Stimulated activated naive CD8-positive, alpha-beta T cell treated with anti-CD3 and anti-CD28 coated beads, Interleukin-15, Interleukin-2, amounts not matched to agents 100 U/mL and 50 U/mL, for 24 hours (primary cell): ENCODE data around the gene UBE2H.
"Not testable (repeated sequence)": the region's sequence is repeated elsewhere in the genome, so short reads cannot be mapped to it uniquely, and the experiment has no call there.

ENCODE experiments used
- ATAC-seq: fragments of 150-1000 bp; cut with Tn5 transposase; one replicate; pipeline ENCODE4 v1.10.0; 2021
- DNase-seq: peaks from one replicate; pipeline ENCODE4 v3.0.0; 2021

UBE2H gene

DNA sequence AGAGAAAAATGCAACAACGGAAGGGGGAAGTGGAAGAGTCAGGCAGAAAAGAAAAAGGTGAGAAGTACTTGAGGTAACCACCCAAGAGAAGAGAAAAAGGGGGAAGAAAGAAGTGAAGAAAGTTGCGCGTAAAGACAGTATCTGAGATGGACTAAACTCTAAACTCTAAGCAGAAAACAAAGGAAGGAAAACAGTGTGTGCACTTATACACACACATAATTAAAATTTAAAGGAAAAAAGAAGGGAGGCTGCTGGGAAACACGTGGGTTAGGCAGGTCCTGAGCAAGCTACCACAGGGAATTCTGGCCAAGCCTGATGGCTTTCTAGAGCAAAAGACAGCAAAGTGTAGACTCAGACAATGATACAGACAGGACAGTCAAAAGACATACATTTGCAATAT, 78.0 kb downstream of the UBE2H start:
- ATAC-seq, result no peak
- no peak for DNase-seq

DNA sequence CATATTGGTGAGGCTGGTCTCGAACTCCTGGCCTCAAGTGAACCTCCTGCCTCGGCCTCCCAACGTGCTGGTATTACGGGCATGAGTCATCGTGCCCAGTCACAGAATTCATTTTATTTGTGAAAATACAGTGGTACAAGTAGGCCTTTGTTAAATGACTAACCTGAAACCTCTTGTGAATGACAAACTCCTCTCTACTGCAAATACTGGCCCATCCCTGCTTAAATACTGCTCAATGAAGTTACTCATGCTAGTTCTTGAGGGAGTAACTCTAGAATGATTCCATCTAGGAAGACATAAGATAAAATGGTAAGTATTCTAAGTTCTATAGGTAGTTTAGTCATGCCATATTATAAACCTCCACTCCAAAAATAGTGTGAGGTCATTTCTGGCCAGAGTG, 80.7 kb downstream of the UBE2H start:
- DNase-seq, result no peak
- peak; percentile 55 for ATAC-seq

DNA sequence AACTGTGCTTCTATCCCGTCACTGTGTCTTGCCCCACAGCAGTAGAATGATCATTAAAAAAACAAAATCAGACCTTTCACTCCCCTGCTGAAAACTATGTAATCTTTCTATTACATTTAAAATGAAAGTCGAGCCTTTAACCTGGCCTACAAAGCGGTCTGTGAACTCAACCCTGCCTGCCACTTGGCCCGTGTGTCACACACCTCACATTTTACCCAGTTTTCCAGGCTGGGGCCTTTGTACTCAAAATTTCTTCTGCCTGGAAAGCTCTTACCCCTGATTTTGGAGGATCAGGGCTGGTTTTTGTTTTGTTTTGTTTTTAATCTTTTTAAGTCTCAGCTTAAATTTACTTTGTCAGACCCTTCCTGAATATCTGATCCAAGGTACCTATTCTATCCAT, 82.1 kb downstream of the UBE2H start:
- ATAC-seq, result no peak
- DNase-seq, result no peak

DNA sequence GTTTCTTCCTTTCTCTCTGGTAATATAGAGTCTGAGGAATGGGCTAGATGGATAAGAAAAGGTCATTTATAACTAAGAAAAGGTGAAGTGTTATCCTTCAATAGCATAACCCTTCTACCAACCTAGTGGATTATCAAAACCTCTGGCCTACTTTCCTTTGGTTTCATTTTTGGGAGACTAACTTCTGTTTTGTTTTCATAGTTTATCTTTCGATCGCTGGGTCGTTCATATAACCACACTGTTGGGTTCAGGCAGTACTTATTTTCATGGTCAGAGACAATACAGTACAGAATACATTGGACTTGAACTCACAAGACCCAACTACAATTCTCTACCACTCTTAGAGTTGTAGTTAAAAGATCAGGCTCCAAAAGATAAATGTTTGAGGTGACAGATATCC, 86.5 kb downstream of the UBE2H start:
- ATAC-seq (no peak), DNase-seq (no peak)

DNA sequence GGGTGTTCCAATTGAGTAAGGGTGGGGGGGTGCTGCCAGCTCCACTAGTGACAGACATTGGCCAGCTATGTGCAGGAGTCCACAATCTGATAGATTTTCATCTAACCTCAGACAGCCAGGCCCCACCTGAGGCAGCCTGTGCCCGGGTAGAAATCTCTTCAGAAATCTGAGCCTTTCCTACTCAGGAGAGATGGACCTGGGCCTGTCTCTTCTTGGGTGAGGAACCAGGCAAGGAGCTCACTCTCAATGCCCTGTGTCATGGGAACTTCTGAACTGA, 86.9 kb downstream of the UBE2H start:
- no peak for DNase-seq
- ATAC-seq, result no peak

DNA sequence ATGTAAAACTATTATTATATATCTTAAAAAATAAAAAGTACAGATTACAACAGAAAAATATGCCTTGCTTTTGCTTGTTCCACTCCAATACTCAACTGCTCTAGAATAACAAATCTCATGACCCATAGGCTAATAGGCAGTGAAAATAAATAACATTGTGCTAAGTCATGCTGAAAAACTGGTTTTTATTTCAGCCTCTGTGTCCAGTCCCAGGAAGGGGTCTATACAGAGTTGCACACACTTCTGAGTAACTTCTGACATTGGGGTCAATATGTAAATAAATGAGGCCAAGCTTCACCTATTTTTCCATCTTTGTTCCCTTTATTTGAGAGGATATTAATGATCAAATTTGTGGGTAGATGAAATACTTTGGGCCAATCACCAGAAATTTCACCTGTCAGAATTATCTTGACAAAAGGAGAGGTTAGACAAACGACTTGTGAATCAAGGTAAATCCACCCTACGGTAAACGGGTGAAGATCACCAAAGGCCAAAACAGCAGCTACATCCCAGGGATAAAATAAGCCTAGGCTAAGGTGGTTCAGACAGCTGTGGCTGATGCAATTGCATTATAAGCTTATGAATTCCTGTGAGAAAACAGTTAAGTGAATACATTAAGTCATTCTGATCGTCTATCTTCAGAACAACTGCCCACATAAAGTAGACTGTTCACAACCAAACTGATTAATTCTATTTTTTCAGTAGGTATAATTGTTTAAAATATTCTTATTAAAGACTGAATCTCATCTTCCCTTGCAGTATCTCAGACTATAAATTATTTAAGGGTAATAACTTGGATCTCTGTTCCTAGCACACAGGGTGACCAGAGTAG, 87.5 kb downstream of the UBE2H start:
- ATAC-seq, result no peak

DNA sequence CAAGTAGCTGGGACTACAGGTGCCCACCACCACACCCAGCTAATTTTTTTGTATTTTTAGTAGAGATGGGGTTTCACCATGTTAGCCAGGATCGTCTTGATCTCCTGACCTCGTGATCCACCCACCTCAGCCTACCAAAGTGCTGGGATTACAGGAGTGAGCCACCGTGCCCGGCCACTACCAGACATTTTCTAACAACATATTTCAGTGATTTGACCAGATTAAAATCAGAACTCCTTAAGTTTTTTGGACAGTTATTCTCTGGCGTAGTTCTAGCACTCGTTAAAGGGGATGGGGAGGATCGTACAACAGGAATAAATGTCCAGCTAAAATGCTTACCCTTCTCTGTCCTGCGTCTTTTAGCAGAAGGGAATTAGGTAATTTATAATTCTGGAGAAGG, 88.1 kb downstream of the UBE2H start:
- not testable (repeated sequence) for DNase-seq, ATAC-seq

More for the DNA sequence above, 87.5 kb downstream of the UBE2H start:
- DNase-seq, result no peak

DNA sequence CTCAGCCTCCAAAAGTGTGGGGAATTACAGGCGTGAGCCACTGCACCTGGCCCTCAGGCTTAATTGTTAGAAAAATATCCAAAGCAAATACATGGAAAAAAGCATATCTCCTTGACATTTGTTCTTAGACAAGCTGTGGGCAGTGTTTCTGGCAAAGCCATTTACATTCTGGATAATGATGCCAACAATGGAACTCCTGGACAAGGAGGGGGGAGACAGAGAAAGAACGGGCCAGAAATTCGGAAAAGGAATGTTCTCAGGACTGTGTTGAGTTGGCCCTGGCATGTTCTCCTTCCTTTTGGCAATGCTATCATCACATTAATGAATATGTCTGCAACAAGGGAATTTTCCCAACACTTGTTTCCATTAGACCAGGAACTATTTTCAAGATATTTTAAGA, 88.7 kb downstream of the UBE2H start:
- no peak for DNase-seq
- no peak for ATAC-seq

DNA sequence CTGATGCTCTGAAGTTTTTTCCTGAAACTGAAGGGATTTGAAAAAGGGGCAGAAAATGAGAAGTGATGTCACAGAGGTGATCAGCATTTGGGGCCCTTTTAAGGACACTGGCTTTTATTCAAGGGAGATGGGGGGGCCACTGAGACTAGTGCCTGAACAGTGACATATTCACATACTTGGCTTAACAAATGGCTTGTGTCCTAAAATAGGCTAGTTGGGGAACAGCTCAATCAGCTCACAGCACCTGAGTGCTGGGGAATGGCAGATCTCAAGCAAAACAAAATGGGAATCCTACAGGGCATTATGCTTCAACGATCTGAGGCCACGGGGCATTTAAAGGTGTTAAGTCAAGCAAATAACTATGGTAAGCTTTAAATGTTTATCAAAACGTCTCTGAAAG, 90.1 kb downstream of the UBE2H start:
- DNase-seq (no peak), ATAC-seq (no peak)

DNA sequence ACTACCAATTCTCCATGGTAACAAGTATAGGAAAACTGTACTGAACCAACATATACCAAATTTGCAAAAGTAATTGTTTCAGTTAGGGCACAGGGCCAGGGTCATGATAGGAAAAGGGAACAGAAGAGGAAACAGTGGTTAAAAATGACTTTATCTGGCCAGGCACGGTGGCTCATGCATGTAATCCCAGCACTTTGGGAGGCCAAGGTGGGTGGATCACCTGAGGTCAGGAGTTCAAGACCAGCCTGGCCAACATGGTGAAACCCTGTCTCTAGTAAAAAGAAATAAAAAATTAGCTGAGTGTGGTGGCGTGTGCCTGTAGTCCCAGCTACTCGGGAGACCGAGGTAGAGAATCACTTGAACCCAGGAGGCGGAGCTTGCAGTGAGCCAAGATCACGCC, 92.0 kb downstream of the UBE2H start:
- not testable (repeated sequence) for ATAC-seq, DNase-seq

DNA sequence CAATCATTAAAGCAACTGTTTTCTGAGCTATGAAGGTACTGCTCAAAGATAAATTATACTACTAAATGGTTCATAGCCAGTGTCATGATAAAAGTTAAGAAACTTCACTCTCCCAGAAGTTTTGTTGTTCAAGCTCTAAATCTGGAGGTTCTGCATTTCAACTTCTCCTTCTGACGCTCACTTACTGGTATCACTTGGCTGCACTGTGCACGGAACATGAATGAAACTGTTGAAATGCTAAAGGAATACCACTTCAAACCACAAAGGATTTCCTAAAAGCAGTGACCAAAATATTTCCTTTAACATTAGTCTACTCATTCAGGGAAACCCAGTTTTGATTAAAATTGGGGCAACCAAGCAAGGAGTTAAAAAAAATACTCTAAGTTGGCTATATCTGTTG, 93.6 kb downstream of the UBE2H start:
- DNase-seq (no peak), ATAC-seq (peak; percentile 19)

DNA sequence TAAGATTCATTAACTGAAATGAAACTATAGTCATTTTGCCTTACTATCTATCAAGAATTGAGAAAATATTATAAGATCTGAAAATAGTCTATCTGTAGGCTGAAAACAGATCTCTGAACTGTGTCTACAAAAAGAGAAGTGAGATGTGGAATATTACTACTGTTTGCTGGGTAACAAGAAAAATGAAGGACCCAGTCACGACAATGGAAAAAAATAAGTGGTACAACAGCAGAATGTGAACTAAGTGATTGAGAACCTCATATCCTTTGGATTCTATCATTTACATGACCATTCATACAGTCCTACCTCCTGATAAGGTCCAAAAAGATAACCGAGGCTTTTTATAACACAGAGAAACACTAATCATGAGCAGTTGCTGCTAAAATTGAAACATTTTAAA, 94.3 kb downstream of the UBE2H start:
- ATAC-seq (no peak), DNase-seq (no peak)

DNA sequence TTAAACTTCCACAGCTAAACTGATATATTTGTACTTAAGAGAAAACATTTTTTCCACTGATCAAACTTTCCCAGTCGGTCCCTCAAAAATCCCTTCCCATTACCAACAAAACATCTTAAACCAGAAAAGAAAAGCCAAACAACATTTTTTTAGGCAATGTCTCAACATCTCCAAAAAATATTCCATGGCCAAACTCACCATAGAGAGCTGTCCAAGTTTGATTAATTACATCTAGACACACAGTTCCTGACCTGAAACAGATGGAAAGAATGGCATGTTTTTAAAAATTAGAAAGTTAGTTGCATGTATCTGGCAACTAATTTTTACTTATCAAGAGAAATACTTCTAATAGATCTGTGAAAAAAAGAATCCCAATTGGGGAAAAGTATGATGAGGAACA, 95.4 kb downstream of the UBE2H start:
- DNase-seq (no peak), ATAC-seq (no peak)

DNA sequence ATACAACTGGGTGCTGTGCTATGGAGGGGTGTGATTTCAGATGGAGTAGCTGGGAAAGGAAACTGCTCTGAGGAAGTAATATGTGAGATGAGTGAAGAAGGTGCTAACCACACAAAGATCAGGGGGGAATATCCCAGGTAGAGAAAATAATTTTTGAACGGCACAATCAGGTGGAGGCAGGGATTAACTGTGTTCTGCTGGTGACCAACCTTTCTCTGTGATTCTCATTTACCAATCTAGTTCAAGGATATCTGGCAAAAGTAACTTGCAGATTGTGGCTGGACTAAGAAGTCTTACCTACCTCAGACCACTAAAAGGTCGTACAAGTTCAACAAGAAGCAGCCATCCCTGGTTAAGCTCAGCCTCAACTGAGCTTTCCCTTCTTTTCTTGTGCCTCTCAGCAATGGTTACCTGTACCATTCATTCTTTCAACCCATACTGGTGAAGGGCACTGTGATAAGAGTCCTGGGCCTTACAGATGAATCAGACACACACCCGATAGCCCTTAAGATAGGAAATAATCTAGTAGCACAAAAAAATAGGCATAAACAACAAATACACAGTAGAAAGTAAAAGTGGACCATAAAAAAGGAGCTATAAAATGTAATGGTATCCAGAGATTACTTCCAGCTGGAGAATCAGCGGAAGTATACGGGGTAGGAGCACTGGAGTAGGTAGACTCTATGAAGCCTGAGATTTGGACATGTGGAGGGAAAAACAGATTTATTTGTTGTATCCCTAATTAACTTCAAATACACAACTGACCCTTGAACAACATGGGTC, 96.6 kb downstream of the UBE2H start:
- DNase-seq (no peak), ATAC-seq (peak; percentile 14)

DNA sequence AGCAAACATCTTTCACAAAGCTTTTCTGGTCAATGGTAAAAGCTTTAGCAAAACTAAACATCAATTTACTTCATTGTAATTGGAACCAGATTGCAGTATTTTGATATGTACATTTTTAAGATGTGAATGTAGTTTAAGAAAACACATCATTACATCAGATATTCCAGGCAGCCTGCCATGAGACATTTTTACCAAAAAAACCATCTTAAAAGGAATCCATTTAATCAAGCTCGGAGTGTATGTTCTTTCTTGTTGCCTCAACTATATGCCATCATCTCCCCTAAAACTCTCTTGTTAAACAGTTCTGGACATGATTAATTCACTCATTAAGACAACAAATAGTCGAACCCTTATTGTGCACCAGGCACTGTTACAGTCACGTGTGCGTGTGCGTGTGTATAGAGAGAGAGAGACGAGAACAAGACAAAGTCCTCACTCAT, 97.5 kb downstream of the UBE2H start:
- ATAC-seq (no peak), DNase-seq (no peak)

DNA sequence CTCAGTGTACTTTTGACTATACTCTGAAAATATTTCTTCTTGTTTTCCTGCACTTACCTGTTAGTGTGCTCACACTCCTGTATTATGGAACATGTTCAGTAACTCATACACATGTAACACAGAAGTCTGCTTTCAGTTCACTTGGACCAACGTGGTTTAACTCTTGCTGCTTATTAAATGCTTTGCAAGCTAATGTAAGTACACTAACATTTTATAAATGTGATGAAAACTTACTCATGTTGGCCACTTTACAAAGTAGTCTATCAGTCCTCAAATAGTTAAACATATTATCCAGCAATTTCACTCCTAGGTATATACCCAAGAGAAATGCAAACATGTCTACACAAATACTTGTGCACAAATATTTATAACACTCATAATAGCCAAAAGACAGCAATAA, 98.4 kb downstream of the UBE2H start:
- no peak for ATAC-seq
- DNase-seq, result no peak

DNA sequence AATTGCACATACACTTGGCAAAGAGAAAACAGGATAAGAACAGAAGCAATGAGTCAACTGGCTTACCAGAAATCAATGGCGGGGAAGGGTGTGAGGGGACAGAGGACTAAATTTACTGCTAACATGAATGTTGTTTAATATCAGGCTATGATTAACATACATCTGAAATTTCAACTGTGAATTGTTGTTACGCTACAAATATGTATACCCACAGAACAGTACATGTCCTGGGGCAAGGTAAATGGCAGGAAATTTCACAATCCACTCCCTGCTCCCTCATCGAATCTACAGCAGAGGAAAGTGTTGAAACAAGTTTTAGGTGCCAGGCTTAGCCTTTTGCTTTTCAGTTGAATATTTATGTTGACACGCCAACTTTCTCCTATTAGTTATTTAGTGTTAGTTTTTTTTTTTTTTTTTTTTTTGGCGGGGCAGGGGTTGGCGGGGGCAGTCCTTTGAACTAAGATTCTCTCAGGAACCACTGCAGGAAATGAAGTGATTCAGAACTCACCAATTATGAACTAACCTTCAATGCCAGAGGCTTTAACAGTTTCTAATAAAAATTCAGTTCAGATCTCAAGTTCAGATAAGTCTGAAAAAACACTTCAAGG, 99.0 kb downstream of the UBE2H start:
- ATAC-seq (no peak), DNase-seq (no peak)

DNA sequence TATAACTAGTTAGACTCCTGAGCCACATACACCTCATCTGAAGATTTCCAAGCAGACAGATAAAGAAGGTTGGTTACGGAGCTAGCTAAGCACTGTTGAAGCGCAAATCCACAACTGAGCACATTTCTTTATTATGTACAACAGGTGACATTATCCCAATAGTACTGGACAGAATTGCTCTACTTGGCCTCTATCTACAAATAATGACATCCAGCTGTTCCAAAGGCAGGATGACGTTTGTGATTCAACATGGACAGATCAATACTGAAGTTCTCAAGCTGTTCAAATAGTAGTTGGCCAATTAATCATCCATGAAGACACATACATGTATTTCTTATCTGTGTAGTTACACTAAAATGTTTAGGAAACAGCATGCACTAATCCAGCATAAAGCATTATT, 101.0 kb downstream of the UBE2H start:
- ATAC-seq (no peak), DNase-seq (no peak)

DNA sequence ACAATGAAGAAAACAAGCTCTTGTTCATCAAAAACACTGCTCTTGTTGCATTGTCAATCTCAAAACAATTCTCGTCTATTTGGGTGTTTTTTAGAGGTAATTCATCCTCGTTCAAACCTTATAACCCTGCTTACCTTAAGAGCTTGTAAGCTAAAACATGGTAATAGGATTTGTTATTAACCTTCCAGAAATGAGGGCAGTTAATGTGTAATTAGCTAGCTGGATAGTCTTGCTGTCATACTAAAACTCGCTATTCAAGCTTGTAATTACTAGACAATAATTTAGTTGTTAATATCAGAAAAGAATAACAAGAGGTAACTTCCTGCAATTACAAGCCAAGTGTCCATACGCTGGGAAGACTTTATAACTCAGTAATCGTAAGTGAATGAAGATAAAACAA, 101.6 kb downstream of the UBE2H start:
- ATAC-seq (no peak), DNase-seq (no peak)

DNA sequence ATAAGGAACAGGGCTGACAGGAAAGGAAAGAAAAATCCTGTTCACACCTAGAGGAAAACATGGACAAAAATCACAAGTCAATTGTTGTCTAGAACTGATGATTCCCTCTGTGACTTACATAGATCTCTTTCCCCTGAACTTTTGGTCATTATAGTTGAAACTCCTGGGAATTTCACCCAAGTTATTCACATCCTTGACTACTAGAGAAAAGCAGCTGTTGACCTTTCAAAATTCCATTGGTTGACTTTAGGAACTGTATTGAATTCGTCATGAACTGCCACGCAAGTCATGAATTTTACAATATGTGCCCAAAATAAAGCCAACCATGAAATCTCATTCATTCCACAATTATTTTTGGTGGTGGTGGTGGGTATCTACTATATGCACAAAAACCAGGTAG, 104.3 kb downstream of the UBE2H start:
- ATAC-seq (no peak), DNase-seq (no peak)

DNA sequence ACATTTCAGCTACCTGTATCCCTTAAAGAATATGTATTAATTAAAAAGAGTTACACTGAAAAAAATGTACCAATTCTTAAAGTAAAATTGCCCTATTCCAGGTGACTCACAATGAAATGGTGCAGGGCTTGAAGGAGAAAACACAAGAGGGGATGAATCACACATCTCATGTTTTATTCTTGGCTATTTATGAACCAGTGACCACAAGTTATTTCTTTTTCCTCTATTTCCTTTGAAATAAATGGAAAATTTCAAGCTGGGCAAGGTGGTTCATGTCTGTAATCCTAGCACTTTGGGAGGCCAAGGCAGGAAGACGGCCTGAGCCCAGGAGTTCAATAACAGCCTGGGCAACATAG, 106.8 kb downstream of the UBE2H start:
- ATAC-seq, result no peak
- no peak for DNase-seq

DNA sequence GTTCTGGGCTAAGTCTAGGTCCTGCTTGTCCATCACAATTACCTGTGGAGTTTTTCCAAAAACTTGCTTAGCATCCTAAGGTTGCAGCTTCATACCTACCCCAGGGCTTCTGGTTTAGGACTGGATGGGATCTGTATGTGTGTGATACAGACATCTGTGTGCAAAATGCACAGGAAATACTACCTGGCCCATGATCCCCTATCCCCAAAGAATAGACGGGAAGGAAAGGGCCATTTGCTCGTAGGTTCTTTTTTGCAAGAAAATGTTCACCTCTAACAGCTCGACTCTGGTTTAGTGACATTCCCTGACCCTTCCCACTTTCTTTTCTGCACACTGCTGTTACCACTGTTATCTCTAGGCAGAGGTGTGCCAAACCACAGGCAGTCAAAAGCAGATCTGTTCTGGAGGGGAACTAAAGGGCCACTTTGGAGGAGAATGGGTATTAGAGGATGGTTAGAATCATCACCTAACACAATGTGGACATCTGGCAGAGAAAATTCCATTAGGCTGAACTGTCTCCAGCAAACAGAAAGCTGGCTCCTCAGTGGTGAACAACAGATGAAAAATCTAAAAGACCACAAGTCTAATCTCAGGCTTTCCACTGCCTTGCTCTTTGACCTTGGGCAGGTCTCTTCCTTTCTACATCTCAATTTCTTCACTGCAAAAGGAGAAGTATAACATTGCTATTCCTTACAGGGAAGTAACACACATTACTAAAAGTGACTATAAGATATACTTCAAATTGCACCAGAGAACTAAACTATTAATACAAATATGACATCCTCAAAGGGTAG, 107.4 kb downstream of the UBE2H start:
- no peak for ATAC-seq
- DNase-seq, result no peak
